Cortex of kidney (tissue), 1 donor: ENCODE data around the gene ZNF280C.
"Not testable (repeated sequence)": the region's sequence is repeated elsewhere in the genome, so short reads cannot be mapped to it uniquely, and the experiment has no call there.

ENCODE experiments used
- DNase-seq: peaks from one replicate; lab custom pipeline; 2025; lab: John Stamatoyannopoulos, UW

ZNF280C gene

GRCh38 chrX:130268449-130269170 lies at the start of gene ZNF280C:
Gene ZNF280C, minus strand, starts transcription at chrX:130268899. Its CDS starts 8,450 bp downstream, at chrX:130260449.
- DNase-seq = peak; percentile 1

DNA sequence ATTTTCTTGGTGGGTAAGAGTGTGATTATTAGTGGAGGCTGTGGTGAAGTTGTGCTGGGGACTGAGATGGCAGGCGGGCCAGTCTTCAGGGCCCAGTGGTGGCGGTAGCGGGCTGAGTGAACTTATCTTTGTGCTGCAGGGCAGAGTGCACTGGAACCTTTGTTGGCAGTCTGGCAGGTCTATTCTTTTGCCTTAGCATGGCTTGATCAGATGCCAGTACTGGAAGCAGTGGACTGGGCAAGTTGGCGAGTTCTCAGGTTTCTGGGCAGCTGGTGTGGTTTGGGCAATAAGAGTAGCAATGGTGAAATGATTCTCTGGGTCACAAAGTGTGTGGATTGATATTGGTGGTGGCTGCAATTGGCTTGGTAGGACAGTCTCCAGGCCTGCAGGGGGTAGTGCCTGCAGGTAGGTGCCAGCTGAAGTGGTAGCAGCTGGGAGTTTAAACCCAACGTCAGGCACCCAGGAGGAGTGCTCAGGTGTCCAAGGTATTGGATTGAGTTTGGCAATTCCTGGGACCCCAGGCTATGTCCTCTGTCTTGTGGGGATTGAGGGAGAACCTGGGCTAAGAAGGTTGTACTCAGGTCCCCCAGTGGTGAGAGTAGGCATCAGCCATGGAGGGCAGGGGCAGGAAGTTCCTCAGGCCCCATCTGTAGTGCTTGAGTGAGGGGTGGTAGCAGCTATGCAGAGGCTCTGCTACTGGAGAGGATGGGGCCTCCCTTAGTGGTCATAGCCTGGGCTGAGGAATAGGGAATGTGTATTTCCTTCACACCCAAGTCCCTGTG lies 36.1 kb upstream of the ZNF280C start:
- no peak for DNase-seq

- no peak for DNase-seq
Observed at GRCh38 chrX:130301977-130302376, 33.3 kb upstream of the ZNF280C start.

- no peak for DNase-seq
Observed at GRCh38 chrX:130301405-130301804, 32.7 kb upstream of the ZNF280C start.

DNA sequence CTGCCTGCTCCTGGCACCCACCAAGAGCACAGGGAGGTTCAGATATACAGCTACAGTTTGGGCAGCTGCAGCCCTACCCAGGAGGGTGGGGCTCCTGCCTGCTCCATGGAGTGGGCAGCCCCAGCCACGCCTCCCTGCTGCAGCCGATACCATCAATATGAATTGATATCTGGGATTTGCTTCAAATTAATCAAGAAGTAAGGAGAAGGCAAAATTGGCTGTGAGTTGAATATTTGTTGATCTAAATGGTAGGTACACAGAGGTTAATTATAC lies 31.2 kb upstream of the ZNF280C start:
- DNase-seq = no peak

DNA sequence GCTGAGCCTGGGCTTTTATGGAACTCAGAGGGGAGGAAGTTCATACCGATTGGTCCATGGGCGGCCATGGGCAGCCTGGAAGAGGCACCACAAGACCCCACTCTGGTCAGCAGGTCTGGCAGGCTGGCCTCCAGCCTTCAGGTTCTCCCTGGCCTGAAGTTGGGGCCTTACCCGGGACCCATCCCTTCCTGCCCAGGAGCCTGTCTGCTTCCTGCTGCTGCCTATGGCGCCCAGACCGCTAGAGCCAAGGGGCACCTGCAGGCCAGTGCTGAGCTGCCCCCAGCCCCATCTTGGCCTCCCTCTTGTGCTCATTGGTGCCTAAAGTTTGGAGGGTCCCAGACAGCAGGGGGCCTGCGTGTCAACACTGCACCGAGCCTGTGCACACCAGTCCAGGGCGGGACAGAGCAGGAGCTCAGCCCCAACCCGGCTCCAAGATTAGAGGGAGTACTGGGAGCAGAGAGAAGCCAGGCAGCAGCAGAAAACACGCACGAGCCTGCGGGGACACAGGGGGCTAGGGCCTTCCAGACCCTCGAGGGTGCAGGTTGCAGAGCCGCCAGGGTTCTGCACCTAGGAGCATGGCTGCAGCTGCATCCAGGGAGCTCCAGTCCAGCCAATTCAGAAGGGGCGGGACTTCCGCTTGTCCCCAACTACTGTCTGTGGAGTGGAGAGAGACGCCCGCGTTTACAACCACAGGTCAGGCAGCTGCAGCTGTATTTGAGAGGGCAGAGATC lies 30.7 kb upstream of the ZNF280C start:
- no peak for DNase-seq

DNA sequence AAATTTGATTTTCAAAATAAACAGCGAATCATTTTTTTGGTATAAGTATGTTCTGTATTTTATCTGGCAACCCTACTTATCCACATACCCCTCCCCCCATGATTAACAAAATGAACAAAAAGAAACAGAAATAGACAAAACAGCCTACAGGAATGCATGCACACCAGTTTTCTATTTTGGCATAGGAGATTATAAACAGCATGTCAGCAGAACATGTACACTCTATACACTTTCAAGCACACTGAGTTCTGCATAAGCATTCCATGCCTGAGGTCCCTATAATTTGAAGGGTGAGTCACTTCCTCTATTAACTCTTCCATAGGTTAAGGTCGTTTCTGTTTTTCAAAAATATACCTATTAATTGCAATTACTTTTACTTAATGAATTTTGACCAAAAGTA lies 28.0 kb upstream of the ZNF280C start:
- no peak for DNase-seq

- no peak for DNase-seq
Observed at GRCh38 chrX:130296297-130296678, 27.6 kb upstream of the ZNF280C start.

DNA sequence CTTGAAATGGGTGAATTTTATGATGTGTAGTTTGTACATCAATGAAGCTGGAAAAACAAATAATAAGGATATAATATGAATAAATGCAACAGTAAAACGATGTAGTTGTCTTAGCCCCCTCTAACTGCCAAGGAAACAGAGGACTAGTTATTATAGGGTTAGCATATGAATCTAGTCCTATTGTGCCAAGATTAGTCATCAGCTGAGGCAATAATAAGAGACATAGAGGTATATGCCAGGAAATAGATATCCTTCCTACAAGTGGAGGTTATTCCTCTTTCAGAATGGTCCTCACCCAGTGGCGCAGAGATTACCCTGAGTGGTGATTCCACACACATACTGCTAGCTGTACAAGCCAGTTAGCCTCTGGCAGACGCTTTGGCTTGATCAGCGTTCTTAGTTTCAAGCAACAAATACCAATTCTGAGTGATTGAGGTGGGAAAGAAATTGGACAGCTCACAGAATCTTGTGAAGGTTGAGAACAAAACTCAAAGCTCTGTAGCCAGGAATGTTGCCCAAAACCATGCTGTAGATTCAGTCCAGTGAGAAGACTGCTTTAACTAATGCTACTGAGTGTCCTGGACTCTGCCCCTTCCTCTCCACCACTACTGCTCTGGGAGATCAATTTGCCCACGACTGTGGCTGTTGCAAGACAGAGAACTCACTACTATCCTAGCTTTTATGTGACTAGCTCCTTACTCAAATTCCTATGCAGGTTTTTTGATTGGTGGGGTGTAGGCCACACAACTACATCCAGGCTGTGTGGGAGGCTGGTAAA lies 27.0 kb upstream of the ZNF280C start:
- DNase-seq = no peak

DNA sequence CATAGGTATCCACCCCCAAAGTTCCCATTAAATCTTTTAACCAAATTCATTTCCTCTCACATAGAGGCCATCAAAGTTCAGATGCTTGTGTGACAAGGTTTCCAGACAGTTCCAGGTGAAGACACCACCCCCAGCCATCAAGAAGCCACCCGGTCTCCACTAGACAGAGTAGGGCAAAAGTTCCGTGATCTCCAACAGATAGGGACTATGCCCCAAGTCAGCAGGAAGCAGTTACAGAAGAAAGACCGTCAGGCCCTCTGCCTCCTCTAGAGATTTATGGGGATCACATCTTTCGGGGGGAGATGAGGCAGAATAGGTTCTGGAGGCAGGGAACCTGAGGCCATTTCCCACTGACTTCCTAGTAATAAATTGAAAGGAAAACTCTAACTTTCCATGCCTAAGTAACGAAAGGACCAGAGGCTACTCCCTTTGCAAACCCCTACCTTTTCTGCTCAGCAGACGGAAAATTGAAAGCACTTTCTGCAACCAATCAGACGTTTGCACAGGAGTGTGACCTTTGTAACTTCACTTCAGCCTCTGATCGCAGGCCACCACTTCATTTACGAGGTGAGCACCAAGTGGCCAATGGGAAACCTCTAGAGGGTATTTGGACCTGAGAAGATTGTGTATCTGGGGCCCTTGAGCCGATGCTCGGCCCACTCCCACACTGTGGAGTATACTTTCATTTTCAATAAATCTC lies 18.5 kb upstream of the ZNF280C start:
- no peak for DNase-seq

DNA sequence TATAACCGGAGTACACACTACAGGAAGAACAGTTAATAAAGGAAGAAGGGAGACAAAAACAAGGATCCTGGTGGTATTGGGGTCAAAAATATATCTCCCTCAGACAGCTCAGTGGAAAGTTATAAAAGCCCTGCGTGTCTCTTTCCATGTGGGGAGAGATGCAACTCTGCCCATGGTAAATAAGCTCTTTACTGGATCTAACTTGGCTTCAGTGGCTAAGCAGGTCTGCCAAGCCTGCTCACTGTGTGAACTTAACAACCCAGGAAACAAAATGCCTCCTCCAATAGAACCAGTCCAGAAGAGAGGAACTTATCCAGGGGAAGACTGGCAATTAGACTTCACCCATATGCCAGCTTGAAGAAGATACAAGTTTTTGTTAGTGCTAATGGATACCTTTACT lies 17.0 kb upstream of the ZNF280C start:
- DNase-seq = no peak

GRCh38 chrX:130285069-130285620 lies 16.4 kb upstream of the ZNF280C start:
- DNase-seq = no peak

GRCh38 chrX:130282151-130282550 lies 13.5 kb upstream of the ZNF280C start:
- no peak for DNase-seq

DNA sequence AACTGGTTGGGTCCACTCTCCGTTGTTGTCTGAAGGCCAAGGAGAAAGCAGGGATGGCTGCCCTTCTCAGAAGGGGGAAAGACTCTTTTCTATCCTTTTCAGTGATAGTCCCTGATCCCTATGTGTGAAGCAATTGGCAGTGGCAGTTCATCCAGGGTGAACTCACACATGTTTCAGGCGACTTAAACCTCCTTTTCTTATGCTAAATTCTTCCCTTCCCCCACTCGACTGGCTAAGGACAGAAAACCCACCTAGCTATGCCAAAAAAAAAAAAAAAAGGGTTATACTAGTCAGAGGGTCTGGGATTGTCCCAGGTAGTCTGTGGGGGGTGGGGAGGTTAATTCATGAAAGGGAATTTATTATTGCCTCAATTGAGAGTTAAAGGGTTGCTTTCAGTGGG lies 12.2 kb upstream of the ZNF280C start:
- no peak for DNase-seq

- DNase-seq = not testable (repeated sequence)
Observed at GRCh38 chrX:130272253-130272652, 3.6 kb upstream of the ZNF280C start.

- DNase-seq = not testable (repeated sequence)
Observed at GRCh38 chrX:130269391-130269790, 692 bp upstream of the ZNF280C start.

- DNase-seq = no peak
Observed at GRCh38 chrX:130267956-130268448, 697 bp downstream of the ZNF280C start.

- DNase-seq = no peak
Observed at GRCh38 chrX:130264573-130264972, 4.1 kb downstream of the ZNF280C start.

- DNase-seq = no peak
Observed at GRCh38 chrX:130263016-130263415, 5.7 kb downstream of the ZNF280C start.

DNA sequence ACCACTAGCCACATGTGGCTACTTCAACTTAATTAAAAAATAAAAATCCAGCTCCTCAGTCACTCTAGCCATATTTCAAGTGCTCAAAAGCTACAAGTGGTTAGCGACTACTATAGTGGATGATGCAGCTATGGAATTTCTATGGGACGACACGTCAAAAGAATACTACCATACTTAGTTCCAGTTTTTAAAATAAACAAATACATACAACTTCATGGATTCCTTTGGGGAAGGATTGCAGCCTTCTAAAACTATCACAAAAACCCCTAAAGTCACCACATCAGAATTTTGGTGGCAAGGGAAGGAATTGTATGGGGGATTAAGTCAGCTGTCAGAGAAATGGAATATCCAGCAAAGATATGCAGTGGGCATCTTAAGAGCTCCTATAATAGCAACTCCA lies 6.5 kb downstream of the ZNF280C start:
- DNase-seq = no peak

- no peak for DNase-seq
Observed at GRCh38 chrX:130261296-130261893, 7.3 kb downstream of the ZNF280C start.
